Suprapubic skin (tissue), 3 donors: ENCODE measurements around the gene ARHGAP6.

Experiments used
- CTCF ChIP-seq, 2 donors: fragments of 200-600 bp in 1 of 2; fragments of 450-650 bp in 1 of 2; sonication (generic) in 1 of 2; IDR thresholded peaks; one replicate each; pipeline ENCODE4 v1.5.1; 2016 to 2019; ENCODE audit warnings: antibody characterized with exemption in 2 of 2, mild to moderate bottlenecking in 1 of 2, moderate library complexity in 1 of 2
- POLR2A ChIP-seq, 2 donors: fragments of 450-650 bp; IDR thresholded peaks; one replicate each; pipeline ENCODE4 v1.6.1; 2017; ENCODE audit warnings: antibody characterized with exemption in 2 of 2, mild to moderate bottlenecking in 2 of 2, moderate library complexity in 2 of 2

- TF ChIP-seq CTCF (IDR thresholded peaks at IDR 0.05) (no peak), POLR2A (IDR thresholded peaks at IDR 0.05) (no peak)
Observed at GRCh38 chrX:11398139-11398538, 267.6 kb downstream of the ARHGAP6 start.
